Smooth muscle cell (in vitro differentiated cells): Measurements from ENCODE around the gene TUBGCP6. TPM values are rescaled to one million over a fixed set of nuclear protein-coding genes. Genes with fewer than 3 reads are reported as not detected.

Experiments
- DNase-seq: peaks from one replicate; lab custom pipeline; 2025; ENCODE audit not compliant: unreplicated experiment; lab: John Stamatoyannopoulos, UW
- H2AFZ ChIP-seq: fragments of 200-600 bp; sonication (generic); 2 replicates; pipeline ENCODE4 v1.6.0; 2016; ENCODE audit warnings: antibody characterized with exemption, low read depth, mild to moderate bottlenecking
- H3F3A ChIP-seq: fragments of 200-600 bp; sonication (generic); 2 replicates; pipeline ENCODE4 v1.6.0; 2017; ENCODE audit warnings: antibody characterized with exemption, low read depth
- H3K27ac ChIP-seq: fragments of 200-600 bp; sonication (generic); 2 replicates; pipeline ENCODE4 v1.5.1; 2016; ENCODE audit warnings: low read depth, mild to moderate bottlenecking
- H3K27me3 ChIP-seq: fragments of 200-600 bp; sonication (generic); 2 replicates; pipeline ENCODE4 v1.6.1; 2016; ENCODE audit warnings: low read depth, mild to moderate bottlenecking
- H3K36me3 ChIP-seq: fragments of 200-600 bp; sonication (generic); 2 replicates; pipeline ENCODE4 v1.5.1; 2016; ENCODE audit warnings: low read depth
- H3K4me1 ChIP-seq: fragments of 200-600 bp; sonication (generic); 2 replicates; pipeline ENCODE4 v1.5.1; 2016; ENCODE audit warnings: low read depth
- H3K4me2 ChIP-seq: fragments of 200-600 bp; sonication (generic); 2 replicates; pipeline ENCODE4 v1.6.0; 2016; ENCODE audit warnings: mild to moderate bottlenecking
- H3K4me3 ChIP-seq: fragments of 200-600 bp; sonication (generic); 2 replicates; pipeline ENCODE4 v1.5.1; 2016; ENCODE audit warnings: mild to moderate bottlenecking
- H3K79me2 ChIP-seq: fragments of 200-600 bp; sonication (generic); 2 replicates; pipeline ENCODE4 v1.6.0; 2016; ENCODE audit warnings: low read depth, mild to moderate bottlenecking
- H3K9ac ChIP-seq: fragments of 200-600 bp; sonication (generic); 2 replicates; pipeline ENCODE4 v1.6.0; 2016; ENCODE audit warnings: low read depth
- H3K9me3 ChIP-seq: fragments of 200-600 bp; sonication (generic); replicated peaks from 2 replicates; pipeline ENCODE4 v1.5.1; 2016; ENCODE audit warnings: low read depth
- H4K20me1 ChIP-seq: fragments of 200-600 bp; sonication (generic); 2 replicates; pipeline ENCODE4 v1.6.0; 2016; ENCODE audit warnings: low read depth
- WGBS: methylation state at CpG from one replicate; pipeline ENCODE4 v1.1.7; 2016; ENCODE audit warnings: low lambda C conversion rate; 5-methylcytosine and 5-hydroxymethylcytosine counted together
- polyA plus RNA-seq: library from polyadenylated mRNA; unstranded; fragments of >200 nt; fragmentation: Nextera tagmentation; extraction: Ambion mirVana; gene quantifications from 2 replicates; pipeline ENCODE4 v1.2.1, GENCODE V29; 2016
- total RNA-seq: library from RNA; depleted of rRNA; stranded (reverse); fragments of >200 nt; gene quantifications from 2 replicates; pipeline ENCODE4 v1.2.3, GENCODE V29; 2014
- TF ChIP-seq, protein P1 (sequence below): fragments of 200-600 bp; sonication (generic); IDR thresholded peaks from 2 replicates; pipeline ENCODE4 v1.5.1; 2017; ENCODE audit warnings: borderline replicate concordance, mild to moderate bottlenecking, antibody characterized with exemption; ENCODE audit not compliant: insufficient read depth, poor library complexity, severe bottlenecking

The TUBGCP6 gene
- total and polyA plus RNA-seq, 2 experiments from 2014 or later: 10.0 to 22.7 TPM

DNA sequence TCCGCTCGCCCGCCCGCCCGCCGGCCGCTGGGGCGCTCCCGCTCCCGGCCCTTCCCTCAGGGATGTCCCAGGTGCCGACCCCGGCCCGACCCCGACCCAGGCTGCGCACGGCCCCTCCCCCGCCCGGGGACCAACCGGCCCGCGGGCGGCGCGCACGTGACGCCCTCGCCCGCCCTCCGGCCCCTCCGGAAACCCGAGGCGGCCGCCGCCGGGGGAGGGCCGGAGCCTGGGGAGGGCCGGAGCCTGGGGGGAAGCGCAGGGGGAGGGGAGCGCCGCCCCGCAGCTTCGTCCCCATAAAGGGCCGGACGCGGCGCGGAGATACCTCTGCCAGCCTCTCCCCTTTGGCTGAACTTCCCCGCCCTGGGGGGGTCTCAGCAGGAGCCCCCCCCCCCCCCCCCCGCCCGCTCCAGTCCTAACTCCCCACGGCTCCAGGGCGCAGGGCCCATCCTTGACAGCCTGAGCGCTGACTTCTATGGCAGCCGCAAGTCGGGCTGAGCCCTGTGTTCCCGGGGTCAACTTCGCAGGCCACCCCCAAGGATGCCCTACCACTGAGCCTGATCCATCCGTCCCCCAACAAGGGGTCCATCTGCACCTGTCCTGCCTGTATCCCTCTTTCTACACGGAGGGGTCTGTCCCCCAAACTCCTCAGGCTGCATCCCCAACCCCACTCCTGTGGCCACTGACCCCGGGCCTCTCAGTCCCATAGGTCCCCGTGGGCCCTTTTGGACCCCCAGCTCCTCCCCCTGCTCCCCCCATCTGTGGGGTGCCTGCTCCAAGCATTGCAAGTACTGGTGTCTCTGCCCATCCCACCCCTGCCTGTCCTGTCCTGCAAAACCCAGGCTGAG, 17.0 kb upstream of the TUBGCP6 start, which contains the start of gene MAPK12:
Gene MAPK12 (minus strand): TSS at position 69 of the 845 bp plus-strand sequence. CDS start 174 bp downstream, outside the sequence.
- Histone ChIP-seq H3K79me2 (peaks cover 4% of the 10 kb centered on the region), H3K4me3 (peak within 1 kb of the TSS; percentile 65), H3K4me2 (peak within 1 kb of the TSS; percentile 95), H3K4me1 (peaks cover 8% of the 10 kb centered on the region), H4K20me1 (no peaks in the 10 kb centered on the region), H3K9me3 (no peaks in the 10 kb centered on the region), H3K27ac (no peak within 1 kb of the TSS), H3K36me3 (no peaks in the 10 kb centered on the region), H3K27me3 (peaks cover 9% of the 10 kb centered on the region), H3F3A (no peaks in the 10 kb centered on the region), H3K9ac (no peak within 1 kb of the TSS), H2AFZ (no peak within 1 kb of the TSS)
- no peak for DNase-seq
- WGBS: 39% methylated on average over 8 of the region's 61 CpGs
- TF ChIP-seq, protein P1, sequence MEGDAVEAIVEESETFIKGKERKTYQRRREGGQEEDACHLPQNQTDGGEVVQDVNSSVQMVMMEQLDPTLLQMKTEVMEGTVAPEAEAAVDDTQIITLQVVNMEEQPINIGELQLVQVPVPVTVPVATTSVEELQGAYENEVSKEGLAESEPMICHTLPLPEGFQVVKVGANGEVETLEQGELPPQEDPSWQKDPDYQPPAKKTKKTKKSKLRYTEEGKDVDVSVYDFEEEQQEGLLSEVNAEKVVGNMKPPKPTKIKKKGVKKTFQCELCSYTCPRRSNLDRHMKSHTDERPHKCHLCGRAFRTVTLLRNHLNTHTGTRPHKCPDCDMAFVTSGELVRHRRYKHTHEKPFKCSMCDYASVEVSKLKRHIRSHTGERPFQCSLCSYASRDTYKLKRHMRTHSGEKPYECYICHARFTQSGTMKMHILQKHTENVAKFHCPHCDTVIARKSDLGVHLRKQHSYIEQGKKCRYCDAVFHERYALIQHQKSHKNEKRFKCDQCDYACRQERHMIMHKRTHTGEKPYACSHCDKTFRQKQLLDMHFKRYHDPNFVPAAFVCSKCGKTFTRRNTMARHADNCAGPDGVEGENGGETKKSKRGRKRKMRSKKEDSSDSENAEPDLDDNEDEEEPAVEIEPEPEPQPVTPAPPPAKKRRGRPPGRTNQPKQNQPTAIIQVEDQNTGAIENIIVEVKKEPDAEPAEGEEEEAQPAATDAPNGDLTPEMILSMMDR: no peak

GRCh38 chr22:50260801-50261614, 16.2 kb upstream of the TUBGCP6 start:
- H3K4me1 ChIP-seq: peaks cover 8% of the 10 kb centered on the region
- peaks cover 4% of the 10 kb centered on the region for H3K79me2 ChIP-seq
- H3K4me2 ChIP-seq: peak overlapping the region; percentile 95
- H3F3A ChIP-seq: no peaks in the 10 kb centered on the region
- TF ChIP-seq, protein P1: no peak
- H3K9ac ChIP-seq: no peak overlapping the region
- H3K36me3 ChIP-seq: no peaks in the 10 kb centered on the region
- peak overlapping the region; percentile 65 for H3K4me3 ChIP-seq
- no peaks in the 10 kb centered on the region for H3K9me3 ChIP-seq
- DNase-seq: peak; percentile 29
- no peak overlapping the region for H2AFZ ChIP-seq
- 2% methylated on average over 58 of the region's 92 CpGs for WGBS
- peaks cover 2% of the 10 kb centered on the region for H3K27me3 ChIP-seq
- H3K27ac ChIP-seq: no peak overlapping the region
- H4K20me1 ChIP-seq: no peaks in the 10 kb centered on the region

DNA sequence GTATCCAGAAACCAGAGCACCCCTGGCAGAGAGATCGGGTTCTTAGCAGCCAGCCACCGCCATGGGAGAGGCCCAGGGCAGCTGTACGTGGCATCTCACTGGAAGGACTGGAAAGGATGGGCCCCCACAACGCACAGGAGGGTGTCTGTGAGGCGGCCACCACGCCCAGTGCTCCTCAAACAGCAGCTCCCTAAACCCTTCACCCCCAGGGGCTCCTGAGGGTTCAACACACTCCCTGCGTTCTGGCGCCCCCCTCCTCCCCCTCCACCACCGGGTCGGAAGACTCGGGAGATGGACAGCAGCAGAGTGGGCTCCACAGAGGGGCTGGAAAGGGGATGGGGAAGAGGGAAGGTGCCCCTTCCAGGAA, 15.6 kb upstream of the TUBGCP6 start:
- peak overlapping the region; percentile 95 for H3K4me2 ChIP-seq
- H3K36me3 ChIP-seq: no peaks in the 10 kb centered on the region
- WGBS: 41% methylated on average over 10 of the region's 11 CpGs
- TF ChIP-seq, protein P1: no peak
- H3K4me1 ChIP-seq: peaks cover 8% of the 10 kb centered on the region
- DNase-seq: no peak
- H3K4me3 ChIP-seq: peak overlapping the region; percentile 65
- H3F3A ChIP-seq: no peaks in the 10 kb centered on the region
- no peak overlapping the region for H3K9ac ChIP-seq
- no peaks in the 10 kb centered on the region for H4K20me1 ChIP-seq
- no peak overlapping the region for H2AFZ ChIP-seq
- no peaks in the 10 kb centered on the region for H3K27me3 ChIP-seq
- H3K9me3 ChIP-seq: no peaks in the 10 kb centered on the region
- H3K79me2 ChIP-seq: peaks cover 4% of the 10 kb centered on the region
- no peak overlapping the region for H3K27ac ChIP-seq
